ENCODE measurements around the gene CLMN.

GRCh38 chr14:95163666-95164065 is 156.0 kb downstream of the CLMN start:
- no peak for TF ChIP-seq CEBPB (IDR thresholded peaks at IDR 0.05; ENCODE audit: low read depth, low read length)
- TF ChIP-seq, protein P1, sequence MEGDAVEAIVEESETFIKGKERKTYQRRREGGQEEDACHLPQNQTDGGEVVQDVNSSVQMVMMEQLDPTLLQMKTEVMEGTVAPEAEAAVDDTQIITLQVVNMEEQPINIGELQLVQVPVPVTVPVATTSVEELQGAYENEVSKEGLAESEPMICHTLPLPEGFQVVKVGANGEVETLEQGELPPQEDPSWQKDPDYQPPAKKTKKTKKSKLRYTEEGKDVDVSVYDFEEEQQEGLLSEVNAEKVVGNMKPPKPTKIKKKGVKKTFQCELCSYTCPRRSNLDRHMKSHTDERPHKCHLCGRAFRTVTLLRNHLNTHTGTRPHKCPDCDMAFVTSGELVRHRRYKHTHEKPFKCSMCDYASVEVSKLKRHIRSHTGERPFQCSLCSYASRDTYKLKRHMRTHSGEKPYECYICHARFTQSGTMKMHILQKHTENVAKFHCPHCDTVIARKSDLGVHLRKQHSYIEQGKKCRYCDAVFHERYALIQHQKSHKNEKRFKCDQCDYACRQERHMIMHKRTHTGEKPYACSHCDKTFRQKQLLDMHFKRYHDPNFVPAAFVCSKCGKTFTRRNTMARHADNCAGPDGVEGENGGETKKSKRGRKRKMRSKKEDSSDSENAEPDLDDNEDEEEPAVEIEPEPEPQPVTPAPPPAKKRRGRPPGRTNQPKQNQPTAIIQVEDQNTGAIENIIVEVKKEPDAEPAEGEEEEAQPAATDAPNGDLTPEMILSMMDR (conservative IDR thresholded peaks at IDR 0.05; ENCODE audit: low read depth, low read length): no peak

Data from IMR-90 (cell line).